Stimulated activated CD4-positive, alpha-beta T cell treated with anti-CD3 and anti-CD28 coated beads, TNF-alpha, amount 100 ng/mL, for 24 hours (primary cell): Measurements from ENCODE around the gene AFF2.

Source experiments
- DNase-seq, 3 experiments: peaks; one replicate each; pipeline ENCODE4 v3.0.0-alpha.2; 2020; ENCODE audit warnings: low read depth in 3 of 3

The AFF2 gene

DNA sequence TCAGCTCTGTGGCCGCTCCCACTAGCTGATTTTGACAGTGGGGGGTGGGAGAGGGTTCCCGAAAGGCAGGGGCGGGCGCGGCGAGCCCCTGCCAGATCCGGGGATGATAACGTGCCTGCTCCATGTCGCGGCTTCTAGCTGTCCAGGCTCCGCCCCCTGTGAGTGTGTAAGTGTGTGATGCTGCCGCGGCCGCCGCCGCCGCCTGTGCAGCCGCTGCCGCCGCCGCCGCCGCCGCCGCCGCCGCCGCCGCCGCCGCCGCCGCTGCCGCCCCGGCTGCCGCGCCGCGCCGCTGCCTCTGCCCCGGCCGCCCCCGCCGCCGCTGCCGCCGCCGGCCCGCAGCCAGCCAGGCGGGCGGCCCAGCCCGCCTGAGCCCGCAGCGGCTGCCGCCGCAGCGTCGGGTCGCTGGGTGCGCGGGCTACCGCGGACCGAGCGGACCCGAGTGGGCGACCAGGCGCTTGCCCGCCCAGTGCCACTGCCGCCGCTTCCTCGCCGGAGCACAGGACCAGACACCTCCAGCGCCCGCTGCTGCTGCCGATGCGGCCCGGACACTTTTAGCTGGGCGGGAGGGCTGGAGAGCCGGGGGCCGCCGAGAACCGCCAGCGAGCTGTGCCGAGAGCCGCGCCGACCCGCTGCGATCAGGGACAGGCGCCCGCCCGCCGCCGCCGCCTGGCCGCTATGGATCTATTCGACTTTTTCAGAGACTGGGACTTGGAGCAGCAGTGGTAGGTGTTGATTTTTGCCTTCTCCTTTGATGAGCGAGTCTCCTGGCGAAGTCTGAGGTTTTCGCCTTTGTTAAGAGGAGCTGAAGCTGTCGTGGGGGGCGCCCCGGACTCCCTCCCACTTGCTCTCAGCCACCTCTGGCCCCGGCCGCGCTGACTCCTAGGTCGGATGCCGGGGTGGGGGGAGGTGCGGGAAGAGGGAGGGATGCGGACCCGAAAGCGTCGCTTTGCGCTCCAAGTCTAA, at the start of gene AFF2:
AFF2 (plus strand) TSS at position 195 of the 963 bp plus-strand sequence; CDS start at position 676, 481 bp downstream.
- peak in 2 of 3 experiments; percentile 28 to 47 for DNase-seq

DNA sequence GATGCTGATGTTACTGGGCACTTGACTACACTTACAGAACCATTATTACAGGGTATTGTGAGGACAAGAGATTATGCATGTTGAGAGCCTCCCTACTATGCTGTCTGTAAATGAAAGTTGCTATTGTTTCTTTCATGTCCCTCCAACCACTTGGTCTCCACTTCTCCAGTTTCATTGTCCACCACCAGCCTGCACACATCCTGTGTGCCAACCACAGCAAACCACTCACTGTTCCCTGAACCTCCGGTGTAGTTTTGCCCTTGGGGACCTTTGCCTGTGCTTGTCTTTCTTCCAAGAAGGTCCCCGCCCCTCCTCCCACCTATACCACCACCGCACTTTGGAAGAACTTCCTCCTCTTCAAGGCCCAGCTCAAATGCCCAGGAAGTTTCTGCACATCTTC, 43.1 kb upstream of the AFF2 start:
- no peak for DNase-seq

DNA sequence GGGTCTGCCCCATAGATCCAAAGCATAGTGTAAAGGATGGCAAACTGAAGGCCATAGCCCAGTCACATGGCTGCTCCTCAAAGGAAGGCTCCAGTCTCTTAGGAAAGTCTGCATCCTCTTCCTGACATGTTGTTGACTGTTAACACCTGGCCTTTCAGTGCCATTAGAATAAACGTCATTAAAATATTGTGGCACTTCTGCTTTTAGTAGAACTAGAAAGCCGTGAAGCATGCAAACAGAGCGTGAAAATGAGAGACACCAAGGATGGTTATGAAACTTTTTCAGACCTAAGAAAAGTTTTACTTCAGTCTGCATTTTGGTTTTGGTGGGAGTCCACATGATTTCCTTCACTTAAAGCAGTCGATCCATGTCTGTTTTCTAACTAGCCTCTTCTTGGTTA, 41.1 kb upstream of the AFF2 start:
- no peak for DNase-seq

DNA sequence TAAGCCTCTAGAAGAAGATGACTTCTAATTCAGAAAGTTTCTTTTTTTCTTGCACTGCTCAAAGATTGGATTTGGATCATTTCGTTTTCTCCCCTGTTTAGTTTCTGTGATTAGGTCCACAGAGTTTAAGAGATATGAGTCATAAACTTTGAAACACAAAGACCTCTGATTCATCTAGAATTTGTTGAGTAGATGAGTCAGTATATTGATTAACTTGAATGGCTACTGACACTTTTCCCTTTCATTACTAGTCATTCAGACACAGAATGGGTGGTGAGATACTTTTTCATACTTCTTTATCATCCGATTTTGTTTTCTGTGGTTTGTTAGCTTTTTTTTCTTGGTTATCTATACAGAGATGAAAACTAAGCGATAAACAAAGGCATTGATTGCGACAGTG, 34.1 kb upstream of the AFF2 start:
- DNase-seq, result no peak

DNA sequence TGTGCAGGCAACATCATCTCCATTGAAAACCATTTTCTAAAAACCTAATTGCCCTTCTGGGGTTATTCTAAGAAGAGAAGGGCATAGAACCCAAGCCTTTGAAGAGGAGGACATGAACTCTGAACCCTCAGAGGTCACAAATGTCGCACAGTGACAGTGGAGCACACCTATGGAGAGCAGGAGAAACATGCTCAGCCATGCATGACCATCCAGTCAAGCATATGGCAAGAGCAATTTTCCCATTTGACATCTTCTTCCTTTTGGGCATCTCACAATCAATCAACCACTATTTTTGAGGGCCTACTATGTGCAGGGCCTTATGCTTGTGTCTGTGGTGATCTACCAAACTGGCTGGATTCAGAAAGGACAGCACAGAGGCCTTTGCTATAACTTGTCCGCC, 30.1 kb upstream of the AFF2 start:
- no peak for DNase-seq

DNA sequence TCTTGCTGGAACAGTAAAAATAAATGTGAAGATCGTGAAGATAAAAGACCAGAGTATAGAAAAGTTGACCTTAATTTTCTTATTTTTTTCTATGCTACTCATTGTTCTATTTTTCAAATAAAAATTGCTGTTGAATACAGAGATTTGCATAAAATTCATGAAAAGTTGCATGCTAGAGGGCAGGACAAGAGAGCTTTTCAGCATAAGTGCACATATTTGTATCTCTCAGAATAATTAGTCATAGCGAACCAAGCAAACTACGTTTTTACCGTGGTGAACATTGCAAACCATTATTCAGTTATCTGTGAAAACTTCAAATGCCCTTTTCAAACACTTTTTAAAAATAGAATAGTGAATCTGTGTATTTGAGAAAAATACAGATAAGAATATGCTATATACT, 26.4 kb upstream of the AFF2 start:
- no peak for DNase-seq

DNA sequence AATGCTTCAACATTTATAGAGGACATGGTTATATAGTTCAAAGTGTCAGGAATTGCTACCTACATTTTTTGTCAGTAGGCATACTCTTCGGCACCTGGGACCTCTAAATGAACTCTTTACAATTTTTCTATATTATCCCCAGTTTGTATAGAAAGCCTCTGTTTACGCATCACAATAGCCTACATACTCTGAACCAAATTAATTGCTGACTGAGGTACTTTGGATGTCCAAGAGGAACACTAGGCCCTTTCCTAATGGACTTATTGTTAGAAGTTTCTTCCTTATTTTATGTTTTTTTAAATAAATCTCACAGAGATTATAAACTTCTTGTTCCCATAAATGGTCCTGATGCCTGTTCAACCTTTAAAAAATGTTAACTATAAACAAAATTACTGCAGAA, 8.4 kb upstream of the AFF2 start:
- DNase-seq, result no peak

DNA sequence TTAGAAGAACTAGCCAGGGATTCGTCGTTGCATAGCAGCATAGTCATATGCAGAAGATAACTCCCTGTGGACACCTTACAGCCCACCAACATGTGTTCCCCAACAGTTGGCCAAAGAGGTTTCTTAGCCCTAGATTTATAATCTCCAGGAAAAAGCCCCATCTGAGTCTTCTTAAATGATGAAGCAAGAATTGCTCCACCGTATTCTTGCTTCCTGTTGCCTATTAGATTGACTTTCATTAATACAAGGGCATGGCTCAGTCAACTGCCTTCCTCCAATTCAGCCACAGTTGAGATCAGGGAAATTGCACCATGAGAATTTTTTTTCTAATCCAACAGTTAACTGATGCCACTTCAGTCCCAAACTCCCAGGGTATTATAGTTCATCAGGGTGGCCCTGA, 5.2 kb upstream of the AFF2 start:
- DNase-seq, result no peak

DNA sequence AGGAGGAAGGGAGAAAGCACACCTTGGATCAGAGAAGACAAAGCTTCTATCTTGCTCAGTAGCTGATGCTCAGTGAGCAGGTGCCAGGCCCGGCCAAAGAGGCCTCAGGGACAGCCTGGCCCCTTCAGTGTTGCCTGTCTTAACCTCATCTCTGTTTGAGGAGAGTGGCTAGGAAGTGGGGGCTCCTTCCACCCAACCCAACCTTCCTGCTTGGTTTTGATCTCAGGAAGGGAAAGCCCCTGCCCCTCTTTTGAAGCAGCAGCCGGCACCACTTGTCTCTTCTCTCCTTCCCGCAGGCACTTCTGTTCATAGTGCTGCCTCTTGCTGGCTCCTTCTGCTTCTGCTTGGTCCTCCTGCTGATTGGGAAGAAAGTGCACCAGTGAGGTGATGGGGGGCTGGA, 2.4 kb upstream of the AFF2 start:
- no peak for DNase-seq

DNA sequence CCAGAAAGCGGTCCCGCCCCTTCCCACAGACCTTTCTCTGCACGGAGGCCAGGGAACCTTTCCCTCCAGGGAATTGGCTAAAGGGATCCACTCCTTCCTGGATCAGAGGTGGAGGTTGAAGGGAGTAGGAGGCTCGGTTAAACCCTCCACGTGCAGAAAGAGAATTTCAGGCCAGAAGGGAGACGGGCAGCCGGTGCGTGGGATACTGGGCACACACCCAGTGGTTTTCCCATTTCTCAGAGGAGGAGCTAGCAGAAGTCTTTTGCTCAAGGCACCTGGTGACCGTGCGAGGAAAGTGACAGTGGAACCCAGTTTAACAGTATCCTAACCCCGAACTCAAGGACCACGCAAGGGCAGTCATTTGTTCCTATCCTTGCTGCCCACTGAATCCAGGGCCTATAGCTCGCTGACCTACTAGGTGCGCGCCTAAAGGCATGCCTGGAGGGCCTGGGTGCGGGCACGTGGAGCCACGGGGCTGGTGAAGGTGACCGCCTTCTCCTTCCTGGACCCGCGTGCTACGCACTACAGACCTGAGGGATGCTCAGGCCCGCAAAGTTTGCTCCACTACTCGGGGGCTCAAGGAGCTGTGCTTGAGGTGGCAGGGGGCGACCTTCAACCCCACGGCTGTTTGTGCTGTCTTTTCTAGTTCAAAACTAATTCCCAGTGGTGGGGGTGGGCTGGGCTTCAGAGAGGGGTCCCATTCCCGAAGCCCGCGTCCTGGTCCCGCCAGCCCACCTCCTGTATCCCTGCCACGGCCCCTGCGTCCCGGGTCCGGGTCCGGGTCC, 587 bp upstream of the AFF2 start:
- DNase-seq, result no peak

DNA sequence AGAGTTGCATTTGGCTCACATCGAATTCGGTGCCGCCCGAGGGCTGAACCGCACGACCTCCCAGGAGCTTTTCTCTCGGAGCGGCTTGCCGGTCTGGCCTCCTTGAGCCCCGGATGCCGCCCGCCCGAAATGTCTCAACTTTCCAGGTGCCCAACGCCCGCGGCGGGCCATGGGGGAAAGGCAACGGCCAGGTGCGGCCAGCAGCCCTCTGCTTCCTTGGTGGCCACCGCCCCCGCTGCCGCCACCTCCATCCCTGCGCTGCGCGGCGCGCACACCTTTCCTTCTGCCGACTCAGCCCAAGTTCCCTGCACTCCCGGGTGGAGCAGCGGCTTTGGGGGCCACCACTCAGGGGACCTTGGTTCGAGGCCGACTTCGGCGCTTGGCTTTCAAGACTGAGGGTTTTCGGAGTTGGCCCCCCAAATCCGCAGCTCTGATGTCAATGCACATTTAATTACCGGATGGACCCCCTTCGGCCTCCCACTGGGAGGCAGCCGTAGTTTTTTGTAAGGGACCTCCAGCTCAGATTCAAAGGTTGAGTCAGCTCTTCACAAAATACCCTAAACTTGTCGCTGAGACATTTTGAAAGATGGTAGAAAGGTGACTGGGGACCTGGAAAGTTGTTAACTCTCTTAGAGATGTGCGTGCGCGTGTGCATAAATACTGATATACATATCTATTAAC, 1.1 kb downstream of the AFF2 start:
- no peak for DNase-seq

DNA sequence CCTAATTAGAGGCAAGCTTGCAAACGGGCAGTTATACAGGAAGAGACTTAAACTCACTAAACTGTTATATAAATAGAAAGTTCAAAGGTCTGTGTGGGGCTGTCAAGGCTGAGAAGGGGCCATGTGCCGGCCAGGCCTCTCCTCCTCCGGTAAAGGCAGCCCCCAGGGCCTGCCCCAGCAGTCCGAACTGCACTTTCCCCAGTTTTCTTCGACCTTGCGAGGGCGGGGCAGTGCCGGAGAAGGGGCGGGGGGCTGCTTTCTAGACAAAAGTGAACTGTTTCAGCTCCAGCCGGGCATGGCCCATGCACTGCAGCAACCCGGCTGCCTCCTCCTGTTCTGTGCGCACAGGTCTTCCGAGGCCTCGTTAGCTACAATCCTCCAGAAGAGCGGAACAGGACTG, 4.1 kb downstream of the AFF2 start:
- no peak for DNase-seq

DNA sequence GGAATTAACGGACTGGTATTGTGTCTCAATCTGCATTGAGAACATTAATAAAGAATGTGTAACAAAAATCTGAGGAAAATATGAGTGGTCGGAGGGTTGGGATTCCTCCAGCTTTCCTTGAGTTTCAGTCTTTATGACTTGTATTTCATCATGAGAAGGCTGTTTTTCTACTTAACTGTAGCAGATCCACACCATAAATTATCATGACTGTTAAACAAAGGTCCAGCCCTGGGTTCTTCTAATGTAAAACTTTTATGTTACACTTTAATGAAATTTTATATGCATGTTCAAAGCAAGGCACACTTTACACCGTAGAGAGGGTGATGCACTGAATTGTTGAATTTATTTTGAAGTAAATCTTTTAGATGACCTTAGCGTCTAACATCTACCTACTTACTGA, 7.0 kb downstream of the AFF2 start:
- no peak for DNase-seq

DNA sequence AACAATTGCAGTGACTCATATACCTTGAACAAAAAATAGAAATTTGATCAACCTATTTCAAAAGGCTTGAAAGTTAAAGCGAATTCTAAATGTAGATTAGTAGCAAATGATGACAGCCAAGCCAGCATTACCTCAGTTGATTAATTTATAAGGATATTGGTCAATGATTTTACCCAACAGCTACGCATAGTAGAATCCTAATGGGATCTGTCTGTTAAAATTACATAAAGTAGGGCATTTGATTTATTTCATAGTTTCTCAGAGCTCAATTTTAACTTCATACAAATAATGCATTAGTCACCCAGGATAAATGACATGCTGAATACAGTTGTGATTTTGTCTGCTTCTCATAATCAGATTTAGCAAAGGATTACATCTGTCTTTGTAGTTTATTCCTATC, 12.0 kb downstream of the AFF2 start:
- no peak for DNase-seq

DNA sequence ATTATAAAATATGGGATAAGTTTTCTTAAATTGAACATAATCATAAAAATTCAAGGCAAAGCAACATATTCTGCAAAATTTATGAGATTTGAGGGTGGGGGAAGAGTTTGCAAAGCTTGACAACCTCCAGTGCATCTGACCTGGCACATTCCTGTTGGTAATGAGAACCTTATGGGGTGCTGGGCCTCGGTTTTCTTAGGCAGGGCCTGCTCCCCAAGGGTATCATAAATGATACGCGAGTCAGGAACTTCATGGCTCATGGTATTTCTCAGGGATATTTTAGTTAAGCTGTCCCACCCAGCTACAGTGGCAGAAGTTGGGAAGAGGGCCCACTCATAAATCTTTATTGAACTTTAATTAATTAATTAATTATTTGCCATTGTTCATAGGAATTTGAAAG, 13.2 kb downstream of the AFF2 start:
- DNase-seq, result no peak

DNA sequence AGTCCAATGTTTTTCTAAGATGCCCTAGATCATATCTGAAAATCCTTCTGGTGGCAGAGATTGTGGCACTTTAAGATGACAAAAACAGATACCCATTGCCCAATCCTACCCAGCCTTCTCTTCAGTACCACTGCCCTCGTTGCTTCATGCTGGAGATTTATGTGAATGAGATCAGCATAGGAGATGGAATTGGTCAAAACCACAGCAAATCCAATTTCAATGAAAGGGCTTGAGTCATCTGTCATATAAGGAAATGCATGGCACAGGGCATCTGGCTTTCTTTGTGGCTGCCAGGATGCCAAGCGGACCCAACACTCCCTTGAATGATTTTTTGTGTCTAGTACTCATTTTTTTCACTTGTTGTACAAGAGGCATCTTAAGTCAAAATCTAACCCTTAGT, 16.8 kb downstream of the AFF2 start:
- DNase-seq, result no peak

DNA sequence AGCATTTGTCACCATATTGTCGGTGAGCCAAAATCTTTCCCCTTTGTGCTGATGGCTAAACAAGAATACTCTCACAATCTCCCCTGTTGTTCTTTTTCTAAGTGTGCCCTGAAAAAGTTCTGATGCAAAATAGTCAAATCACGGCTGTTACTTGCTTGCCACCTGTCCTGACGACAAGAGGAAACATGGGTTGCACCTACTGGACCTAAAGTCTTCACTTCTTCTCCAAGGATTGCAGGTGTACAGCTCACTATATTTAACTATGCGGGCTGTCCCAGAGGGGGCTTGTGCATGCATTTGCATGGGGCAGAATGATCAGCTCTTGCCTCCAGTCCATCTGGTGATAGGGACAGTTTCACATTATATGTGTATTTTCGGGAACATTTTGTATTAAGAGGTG, 21.6 kb downstream of the AFF2 start:
- no peak for DNase-seq

DNA sequence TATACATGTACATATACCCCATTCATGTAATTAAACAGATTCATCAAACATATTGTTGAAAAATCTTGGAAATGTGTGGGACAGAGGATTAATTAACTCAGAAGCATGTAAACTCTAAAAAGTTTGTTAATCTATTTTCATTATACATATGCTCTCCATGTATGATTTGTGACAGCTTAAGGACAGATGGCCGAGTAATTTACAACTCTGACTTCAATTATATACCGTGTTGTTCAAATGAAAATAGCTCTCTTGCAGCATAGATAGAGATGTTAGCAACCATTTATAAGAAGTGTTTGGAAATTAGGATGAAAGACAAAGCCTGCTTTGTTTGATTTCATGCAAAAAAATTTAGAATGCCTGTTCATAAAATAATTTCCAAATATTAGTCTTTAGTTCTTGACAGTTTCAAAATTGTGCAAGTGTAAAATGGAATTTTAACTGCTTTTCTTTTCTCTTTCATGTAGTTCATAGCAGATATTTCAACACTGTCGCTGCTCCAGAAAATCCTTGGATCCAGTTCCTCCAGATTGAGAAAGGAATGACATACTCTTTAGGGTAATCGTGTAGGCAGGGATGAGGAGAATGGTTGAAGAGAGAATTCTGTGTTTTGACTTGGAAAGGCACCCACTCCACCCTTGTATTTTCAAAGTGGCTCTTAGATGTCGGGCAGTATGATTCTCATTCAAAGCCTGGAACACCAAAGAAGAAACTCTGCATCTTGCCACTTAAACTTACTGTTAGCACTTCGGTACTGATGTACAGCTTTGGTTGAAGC, 23.1 kb downstream of the AFF2 start:
- no peak for DNase-seq

DNA sequence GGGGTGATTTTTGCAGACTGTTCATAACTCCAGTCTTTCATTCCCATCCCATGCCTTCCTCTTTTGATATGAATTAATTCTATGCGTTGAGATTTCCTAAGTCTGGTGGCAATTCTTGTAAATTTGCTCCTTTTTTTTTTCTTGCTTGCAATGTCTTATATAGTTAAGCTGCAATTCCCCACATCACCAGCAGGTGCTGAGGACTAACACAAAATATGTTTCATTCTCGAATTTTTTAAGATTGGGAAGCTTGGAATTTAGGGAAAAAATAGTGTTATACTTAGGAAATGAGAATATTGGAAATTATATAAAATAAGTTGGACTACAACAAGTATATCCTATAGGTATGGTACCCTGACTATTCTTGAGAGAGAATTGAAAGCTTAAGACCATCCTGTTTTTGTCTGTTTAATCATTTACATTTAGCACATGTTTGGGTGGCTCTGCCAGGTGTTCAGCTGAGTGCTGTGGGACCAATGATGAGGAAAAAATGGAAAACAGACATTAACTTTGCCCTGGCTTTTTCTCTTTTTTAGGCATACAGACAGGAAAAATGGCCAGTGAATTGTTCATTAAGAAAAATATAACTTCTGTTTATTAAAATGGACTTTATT, 30.2 kb downstream of the AFF2 start:
- DNase-seq, result no peak

DNA sequence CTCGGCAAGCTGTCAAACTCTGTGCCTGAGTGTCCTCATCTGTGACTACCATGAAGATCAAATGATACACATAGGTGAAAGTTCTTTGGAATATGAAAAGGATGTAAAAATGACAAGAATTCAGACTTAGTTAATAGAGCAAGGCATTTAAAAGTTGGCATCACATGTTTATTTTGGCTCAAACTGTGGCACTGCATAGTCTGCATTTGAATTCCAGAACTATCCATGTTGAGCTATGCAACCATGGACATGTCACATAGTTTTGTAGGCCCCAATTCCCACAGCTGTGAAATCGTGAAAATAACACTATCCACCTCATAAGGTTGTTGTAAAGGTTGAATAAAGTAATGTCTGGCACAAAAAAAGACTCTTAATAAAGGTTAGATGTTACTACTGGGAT, 33.9 kb downstream of the AFF2 start:
- DNase-seq, result no peak

DNA sequence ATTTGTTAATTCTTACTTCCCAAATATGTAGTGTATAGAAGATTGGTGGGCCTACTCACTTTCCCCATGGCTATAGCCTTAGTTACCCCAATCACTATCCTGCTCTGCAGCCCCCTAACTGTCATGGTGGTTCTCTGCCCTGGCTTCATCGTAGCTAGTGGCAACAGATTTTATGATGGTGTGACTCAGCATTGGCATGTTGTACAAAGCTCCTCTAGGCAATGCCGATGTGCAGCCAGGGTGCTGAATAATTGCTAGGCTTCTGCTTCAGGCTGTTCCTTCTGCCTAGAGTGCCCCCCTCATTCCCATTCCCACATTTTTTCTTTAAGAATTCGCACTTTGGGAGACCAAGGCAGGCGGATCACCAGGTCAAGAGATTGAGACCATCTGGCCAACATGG, 35.2 kb downstream of the AFF2 start:
- no peak for DNase-seq
